Daoy (cell line): ENCODE data around the gene FGFR4. TPM values are rescaled to one million over a fixed set of nuclear protein-coding genes. Genes with fewer than 3 reads are reported as not detected.
"Not testable (repeated sequence)": the region's sequence is repeated elsewhere in the genome, so short reads cannot be mapped to it uniquely, and the experiment has no call there.

ENCODE experiments used
- DNase-seq: peaks from one replicate; pipeline ENCODE4 v3.0.0-alpha.2; 2015; ENCODE audit warnings: low read depth
- total RNA-seq: library from RNA; depleted of rRNA; stranded (reverse); fragments of >200 nt; shearing (Covaris generic); gene quantifications from 2 replicates; pipeline ENCODE4 v1.2.3, GENCODE V29; 2014; rRNA removed

The FGFR4 gene
- total RNA-seq: 0.57 and 0.97 TPM in 2 replicates

DNA sequence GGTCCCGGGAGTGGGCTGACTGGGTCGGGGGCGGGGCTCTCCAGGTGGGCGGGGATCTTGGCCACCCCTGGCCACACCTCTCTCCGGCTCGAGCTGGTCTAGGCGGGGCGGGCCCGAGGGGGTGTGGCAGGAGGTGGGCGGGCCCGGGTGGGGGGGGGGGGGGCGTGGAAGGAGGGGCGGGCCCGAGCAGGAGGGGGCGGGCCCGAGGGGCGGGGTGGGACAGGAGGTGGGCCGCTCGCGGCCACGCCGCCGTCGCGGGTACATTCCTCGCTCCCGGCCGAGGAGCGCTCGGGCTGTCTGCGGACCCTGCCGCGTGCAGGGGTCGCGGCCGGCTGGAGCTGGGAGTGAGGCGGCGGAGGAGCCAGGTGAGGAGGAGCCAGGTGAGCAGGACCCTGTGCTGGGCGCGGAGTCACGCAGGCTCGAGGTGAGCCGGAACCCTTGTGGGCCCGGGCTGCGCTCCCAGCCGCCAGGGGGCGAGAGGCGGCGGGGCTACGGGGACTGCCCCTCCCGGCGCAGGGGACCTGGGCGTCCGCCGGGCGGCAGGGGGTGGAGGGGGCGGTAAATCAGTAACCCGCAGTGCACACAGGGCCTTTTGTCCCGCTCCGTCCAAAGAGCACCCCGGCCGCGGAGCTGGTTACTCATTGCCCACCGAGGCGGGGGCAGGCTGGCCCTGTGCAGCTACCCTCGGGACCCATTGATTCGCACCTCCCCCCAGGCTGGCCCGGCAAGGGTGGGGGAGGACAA lies at the start of gene FGFR4:
Gene FGFR4 (plus strand): TSS at position 262 of the 744 bp plus-strand sequence. CDS start 2,688 bp downstream, outside the sequence.
- peak; percentile 75 for DNase-seq

DNA sequence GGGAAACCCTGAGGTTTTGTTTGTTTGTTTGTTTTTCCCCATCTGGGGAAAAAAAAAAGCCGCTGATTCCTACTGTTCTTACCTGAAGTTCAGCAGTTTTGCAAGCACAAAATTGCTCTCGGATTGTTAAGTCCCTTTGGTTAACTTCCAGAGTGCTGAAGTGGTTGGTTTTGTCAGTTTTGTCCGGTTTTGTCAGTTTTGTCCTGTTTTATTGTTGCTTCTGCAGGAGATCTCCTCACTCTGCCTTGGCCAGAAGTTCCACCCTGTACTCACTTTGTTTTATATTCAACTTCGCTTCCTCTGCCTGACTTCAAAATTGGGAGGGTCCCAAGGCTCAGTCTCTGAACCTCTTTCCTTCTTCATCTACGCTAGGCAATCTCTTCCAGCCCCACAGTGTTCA lies 49.8 kb upstream of the FGFR4 start:
- DNase-seq: no peak

DNA sequence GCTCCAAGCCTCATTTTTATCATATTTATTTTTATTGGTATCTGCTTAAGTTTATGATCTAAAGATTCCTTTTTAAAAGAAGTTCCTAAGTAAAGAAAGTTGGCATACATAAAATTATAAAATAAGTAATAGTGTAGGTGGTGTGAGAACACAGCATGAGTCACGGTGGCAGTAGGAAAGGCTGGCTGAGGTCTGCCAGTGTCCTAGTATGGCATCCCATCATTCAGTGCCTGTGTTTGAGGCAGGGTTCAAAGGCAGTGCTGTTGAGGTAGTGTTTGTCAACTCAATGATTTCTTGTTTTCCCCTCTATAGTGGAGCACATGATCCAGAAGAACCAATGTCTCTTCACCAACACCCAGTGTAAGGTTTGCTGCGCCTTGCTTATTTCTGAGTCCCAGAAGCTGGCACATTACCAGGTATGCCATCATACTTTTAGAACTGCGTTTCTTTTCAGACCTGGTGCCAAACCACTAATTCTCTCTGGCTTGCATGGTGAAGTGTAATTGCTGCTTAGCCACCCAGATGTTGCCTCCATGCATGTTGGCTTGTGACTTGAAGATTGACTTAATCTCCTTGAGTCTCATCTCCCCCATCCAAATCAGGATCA lies 45.8 kb upstream of the FGFR4 start:
- DNase-seq: peak; percentile 66

- DNase-seq: no peak
These were observed 44.8 kb upstream of the FGFR4 start for GRCh38 chr5:177041936-177042335.

GRCh38 chr5:177043114-177043513 lies 43.6 kb upstream of the FGFR4 start:
- no peak for DNase-seq

- no peak for DNase-seq
These were observed 42.8 kb upstream of the FGFR4 start for GRCh38 chr5:177043958-177044357.

- DNase-seq: no peak
These were observed 42.1 kb upstream of the FGFR4 start for GRCh38 chr5:177044641-177045040.

GRCh38 chr5:177045631-177046030 lies 41.1 kb upstream of the FGFR4 start:
- no peak for DNase-seq

- DNase-seq: not testable (repeated sequence)
These were observed 38.2 kb upstream of the FGFR4 start for GRCh38 chr5:177048531-177048930.

GRCh38 chr5:177049285-177049684 lies 37.4 kb upstream of the FGFR4 start:
- no peak for DNase-seq

- DNase-seq: no peak
These were observed 22.0 kb upstream of the FGFR4 start for GRCh38 chr5:177064500-177065277.

- DNase-seq: no peak
These were observed 21.2 kb upstream of the FGFR4 start for GRCh38 chr5:177065491-177065890.

- no peak for DNase-seq
These were observed 20.5 kb upstream of the FGFR4 start for GRCh38 chr5:177066224-177066623.

GRCh38 chr5:177067503-177067902 lies 19.2 kb upstream of the FGFR4 start:
- no peak for DNase-seq

- DNase-seq: no peak
These were observed 16.1 kb upstream of the FGFR4 start for GRCh38 chr5:177070536-177071191.

GRCh38 chr5:177071666-177072385 lies 14.9 kb upstream of the FGFR4 start:
- peak; percentile 68 for DNase-seq

DNA sequence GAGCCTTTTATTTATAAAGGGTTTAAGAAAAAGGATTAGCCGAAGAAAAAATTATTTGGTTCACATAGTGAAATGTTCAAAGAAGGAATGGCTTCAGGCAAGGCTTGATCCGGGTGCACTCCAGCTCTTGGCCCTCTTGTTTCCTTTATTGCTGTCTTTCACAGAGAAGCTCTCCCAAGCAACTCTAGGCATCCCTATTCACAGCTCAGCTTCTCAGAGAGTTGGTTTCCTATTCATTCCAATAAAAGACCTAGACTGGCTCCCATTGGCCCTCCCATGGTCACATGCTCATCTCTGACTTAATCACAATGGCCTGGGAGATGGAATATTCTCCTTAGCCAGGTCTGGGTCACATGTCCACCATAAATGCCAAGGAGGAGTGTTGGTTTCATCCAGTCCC lies 9.4 kb upstream of the FGFR4 start:
- no peak for DNase-seq

DNA sequence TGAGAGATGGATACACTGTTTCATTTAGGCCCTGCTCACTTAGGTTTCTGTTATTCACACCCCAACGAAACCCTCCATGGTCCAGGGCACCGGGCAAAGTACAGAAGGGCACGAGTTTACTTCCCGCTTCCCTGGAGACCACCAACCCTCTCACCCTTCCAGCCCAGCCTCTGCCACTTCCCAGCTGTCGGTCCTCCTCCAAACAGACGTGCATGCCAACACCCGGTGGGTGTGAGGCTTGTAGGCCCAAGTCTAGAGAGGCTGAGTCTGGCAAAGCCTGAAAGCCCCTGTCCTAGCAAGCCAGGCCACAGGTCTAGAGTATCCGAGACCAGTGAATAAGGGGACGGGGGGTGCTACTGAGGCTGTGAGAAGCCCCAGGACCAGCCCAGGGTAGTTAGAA lies 7.1 kb upstream of the FGFR4 start:
- DNase-seq: no peak

GRCh38 chr5:177080265-177080664 lies 6.5 kb upstream of the FGFR4 start:
- no peak for DNase-seq

- DNase-seq: no peak
These were observed 4.9 kb upstream of the FGFR4 start for GRCh38 chr5:177081859-177082258.

DNA sequence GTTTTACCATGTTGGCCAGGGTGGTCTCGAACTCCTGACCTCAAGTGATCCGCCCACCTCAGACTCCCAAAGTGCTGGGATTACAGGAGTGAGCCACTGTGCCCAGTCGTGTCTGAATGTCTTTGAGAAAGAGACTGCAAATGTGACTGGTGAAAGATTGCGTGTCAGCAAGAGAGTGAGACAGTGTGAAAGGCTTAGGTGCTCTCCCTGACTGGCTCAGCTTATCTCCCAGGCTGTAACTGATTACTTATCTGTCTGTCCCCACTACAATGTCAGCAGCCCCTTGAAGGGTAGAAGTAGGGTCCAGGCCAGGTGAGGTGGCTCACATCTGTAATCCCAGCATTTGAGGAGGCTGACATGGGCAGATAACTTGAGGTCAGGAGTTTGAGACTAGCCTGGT lies 3.4 kb upstream of the FGFR4 start:
- no peak for DNase-seq
